ENCODE data around the gene LCORL. TPM values are rescaled to one million over a fixed set of nuclear protein-coding genes. Genes with fewer than 3 reads are reported as not detected.

The LCORL gene
- total and polyA plus RNA-seq, 9 donors: 4.5 to 21.8 (median 16.6) TPM

DNA sequence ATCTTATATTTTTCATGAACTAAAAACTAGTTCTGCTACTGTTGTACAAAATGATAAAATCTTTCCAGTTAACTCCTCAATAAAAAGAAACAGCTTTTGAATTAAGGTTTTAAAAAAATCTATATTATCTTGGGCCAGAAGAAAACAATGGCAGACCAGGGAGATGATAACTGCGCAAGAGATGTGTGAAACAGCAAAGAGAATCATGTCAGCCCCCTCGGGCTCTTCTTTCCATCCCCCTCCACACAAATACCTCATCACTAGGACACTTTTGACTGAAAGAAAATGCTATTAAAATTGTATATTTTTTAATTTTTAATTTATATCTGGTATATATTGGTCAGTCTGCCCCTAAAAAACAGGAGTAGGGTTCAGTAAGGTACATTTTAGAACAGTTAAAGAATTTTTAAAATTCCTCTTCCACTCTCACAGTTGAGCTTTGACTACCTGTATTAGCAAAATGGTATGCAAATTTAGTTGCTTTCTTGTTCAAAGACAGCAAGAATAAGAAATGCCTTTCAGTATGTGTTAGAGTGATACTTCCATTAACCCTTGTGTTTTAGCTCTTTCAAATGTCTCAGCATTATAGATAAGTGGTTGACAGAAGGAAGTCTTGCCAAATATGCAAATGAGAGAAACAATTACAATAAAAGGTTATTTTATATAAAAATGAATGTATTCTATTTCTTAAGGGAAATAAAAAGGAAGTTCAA, 36.4 kb upstream of the LCORL start:
- no peaks in the 10 kb centered on the region for H3K36me3 ChIP-seq
- no peak for DNase-seq
- 56 to 65% (median 63%) methylated on average over 2 of the region's 2 CpGs for WGBS, 3 donors
- H3K4me1 ChIP-seq (ENCODE audit: insufficient read depth): no peaks in the 10 kb centered on the region
- H3K27ac ChIP-seq: no peak overlapping the region
- TF ChIP-seq, protein P1, sequence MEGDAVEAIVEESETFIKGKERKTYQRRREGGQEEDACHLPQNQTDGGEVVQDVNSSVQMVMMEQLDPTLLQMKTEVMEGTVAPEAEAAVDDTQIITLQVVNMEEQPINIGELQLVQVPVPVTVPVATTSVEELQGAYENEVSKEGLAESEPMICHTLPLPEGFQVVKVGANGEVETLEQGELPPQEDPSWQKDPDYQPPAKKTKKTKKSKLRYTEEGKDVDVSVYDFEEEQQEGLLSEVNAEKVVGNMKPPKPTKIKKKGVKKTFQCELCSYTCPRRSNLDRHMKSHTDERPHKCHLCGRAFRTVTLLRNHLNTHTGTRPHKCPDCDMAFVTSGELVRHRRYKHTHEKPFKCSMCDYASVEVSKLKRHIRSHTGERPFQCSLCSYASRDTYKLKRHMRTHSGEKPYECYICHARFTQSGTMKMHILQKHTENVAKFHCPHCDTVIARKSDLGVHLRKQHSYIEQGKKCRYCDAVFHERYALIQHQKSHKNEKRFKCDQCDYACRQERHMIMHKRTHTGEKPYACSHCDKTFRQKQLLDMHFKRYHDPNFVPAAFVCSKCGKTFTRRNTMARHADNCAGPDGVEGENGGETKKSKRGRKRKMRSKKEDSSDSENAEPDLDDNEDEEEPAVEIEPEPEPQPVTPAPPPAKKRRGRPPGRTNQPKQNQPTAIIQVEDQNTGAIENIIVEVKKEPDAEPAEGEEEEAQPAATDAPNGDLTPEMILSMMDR (IDR thresholded peaks at IDR 0.05): no peak
- TF ChIP-seq POLR2A (IDR thresholded peaks at IDR 0.05) (no peak), EP300 (IDR thresholded peaks at IDR 0.05) (no peak)
- H3K27me3 ChIP-seq: no peaks in the 10 kb centered on the region
- H3K9me3 ChIP-seq: no peaks in the 10 kb centered on the region
- no peak overlapping the region for H3K4me3 ChIP-seq
- intact Hi-C loops (cut with DNase I): no loop called here

- Histone ChIP-seq H3K9me3 (no peaks in the 10 kb centered on the region), H3K36me3 (no peaks in the 10 kb centered on the region), H3K27me3 (no peaks in the 10 kb centered on the region), H3K4me1 (ENCODE audit: insufficient read depth) (no peaks in the 10 kb centered on the region), H3K27ac (no peak overlapping the region), H3K4me3 (no peak overlapping the region)
- DNase-seq: no peak
- no peak for TF ChIP-seq EP300 (IDR thresholded peaks at IDR 0.05)
- intact Hi-C loops (cut with DNase I): no loop called here
- WGBS, 3 donors: 91 to 94% (median 93%) methylated on average over 2 of the region's 2 CpGs
Observed at GRCh38 chr4:18056030-18056429, 34.5 kb upstream of the LCORL start.

DNA sequence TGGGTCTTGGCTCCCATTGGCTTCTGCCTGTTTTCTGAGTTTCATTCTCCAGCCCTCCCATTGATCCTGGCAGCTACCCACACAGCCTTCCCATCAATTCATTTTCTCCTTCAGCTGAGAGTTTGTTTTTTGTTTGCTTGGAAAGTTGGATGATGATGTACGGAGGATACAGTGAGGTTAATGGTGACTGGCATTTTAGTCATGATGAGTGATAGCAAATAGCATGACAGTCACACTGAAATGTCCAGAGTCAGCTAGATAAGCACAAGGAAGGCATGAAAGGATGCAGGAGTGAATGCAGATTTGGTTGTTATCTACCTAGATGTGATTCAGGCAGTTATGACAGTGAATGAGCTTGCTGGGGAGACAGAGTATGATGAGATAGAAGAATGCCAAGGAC, 30.6 kb upstream of the LCORL start:
- no peak for DNase-seq
- H3K9me3 ChIP-seq: no peaks in the 10 kb centered on the region
- H3K4me3 ChIP-seq: no peak overlapping the region
- TF ChIP-seq, protein P1 (IDR thresholded peaks at IDR 0.05): no peak
- no peak for TF ChIP-seq EP300 (IDR thresholded peaks at IDR 0.05)
- TF ChIP-seq POLR2A (IDR thresholded peaks at IDR 0.05): no peak
- no peaks in the 10 kb centered on the region for H3K27me3 ChIP-seq
- H3K4me1 ChIP-seq (ENCODE audit: insufficient read depth): no peaks in the 10 kb centered on the region
- intact Hi-C loops (cut with DNase I): no loop called here
- H3K36me3 ChIP-seq: no peaks in the 10 kb centered on the region
- 86 to 95% (median 95%) methylated on average over 1 of the region's 1 CpG for WGBS, 3 donors
- no peak overlapping the region for H3K27ac ChIP-seq

DNA sequence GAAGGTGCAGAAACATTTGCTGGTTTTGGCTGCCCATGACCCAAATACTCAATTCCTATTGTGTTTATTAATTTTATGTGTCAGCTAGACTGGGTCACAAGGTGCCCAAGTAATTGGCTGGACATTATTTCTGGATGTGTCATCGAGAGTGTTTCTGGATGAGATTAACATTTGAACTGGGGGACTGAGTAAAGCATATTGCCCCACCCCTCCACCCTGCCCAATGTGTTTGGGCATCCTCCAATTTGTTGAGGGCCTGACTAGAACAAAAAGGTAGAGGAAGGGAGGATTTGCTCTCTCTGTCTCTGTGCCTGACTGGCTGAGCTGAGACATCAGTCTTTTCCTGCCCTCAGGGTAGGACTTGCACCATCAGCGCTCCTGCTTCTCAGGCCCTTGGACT, 29.7 kb upstream of the LCORL start:
- Histone ChIP-seq H3K27me3 (no peaks in the 10 kb centered on the region), H3K27ac (no peak overlapping the region), H3K36me3 (no peaks in the 10 kb centered on the region), H3K4me1 (ENCODE audit: insufficient read depth) (no peaks in the 10 kb centered on the region), H3K9me3 (no peaks in the 10 kb centered on the region), H3K4me3 (no peak overlapping the region)
- no peak for TF ChIP-seq POLR2A (IDR thresholded peaks at IDR 0.05)
- TF ChIP-seq EP300 (IDR thresholded peaks at IDR 0.05): no peak
- TF ChIP-seq, protein P1 (IDR thresholded peaks at IDR 0.05): no peak
- DNase-seq: no peak
- intact Hi-C loops (cut with DNase I): no loop called here
- 90 to 96% (median 92%) methylated on average over 2 of the region's 2 CpGs for WGBS, 3 donors

GRCh38 chr4:18050448-18050847, 28.9 kb upstream of the LCORL start:
- Histone ChIP-seq H3K9me3 (no peaks in the 10 kb centered on the region), H3K27ac (no peak overlapping the region), H3K4me1 (ENCODE audit: insufficient read depth) (no peaks in the 10 kb centered on the region), H3K4me3 (no peak overlapping the region), H3K36me3 (no peaks in the 10 kb centered on the region), H3K27me3 (no peaks in the 10 kb centered on the region)
- 92 to 96% (median 94%) methylated on average over 6 of the region's 6 CpGs for WGBS, 3 donors
- TF ChIP-seq EP300 (IDR thresholded peaks at IDR 0.05) (no peak), POLR2A (IDR thresholded peaks at IDR 0.05) (no peak)
- TF ChIP-seq, protein P1 (IDR thresholded peaks at IDR 0.05): no peak
- no peak for DNase-seq
- intact Hi-C loops (cut with DNase I): no loop called here
